Suprapubic skin (tissue), 4 donors: ENCODE data around the gene MAST4. TPM values are rescaled to one million over a fixed set of nuclear protein-coding genes. Genes with fewer than 3 reads are reported as not detected.
A peak's percentile ranks its signal among the peaks of the same experiment; 100 is the strongest.

Source experiments
- DNase-seq, 2 donors: peaks; one replicate each; pipeline ENCODE4 v3.0.0-alpha.2; 2019; ENCODE audit warnings: low spot score in 2 of 2
- H3K27ac ChIP-seq: fragments of 200-600 bp; sonication (generic); one replicate; pipeline ENCODE4 v1.5.1; 2019
- H3K27me3 ChIP-seq: fragments of 200-600 bp; sonication (generic); one replicate; pipeline ENCODE4 v1.5.1; 2019
- H3K36me3 ChIP-seq: fragments of 200-600 bp; sonication (generic); one replicate; pipeline ENCODE4 v1.5.1; 2019
- H3K4me1 ChIP-seq: fragments of 200-600 bp; sonication (generic); one replicate; pipeline ENCODE4 v1.5.1; 2019
- H3K4me3 ChIP-seq: fragments of 200-600 bp; sonication (generic); one replicate; pipeline ENCODE4 v1.5.1; 2019; ENCODE audit warnings: mild to moderate bottlenecking
- H3K9me3 ChIP-seq: fragments of 200-600 bp; sonication (generic); one replicate; pipeline ENCODE4 v1.5.1; 2019
- EP300 ChIP-seq: sonication (generic); formaldehyde crosslinking; IDR thresholded peaks from one replicate; pipeline ENCODE4 v1.6.1; 2017; ENCODE audit warnings: antibody characterized with exemption
- POLR2A ChIP-seq, 2 donors: fragments of 450-650 bp; IDR thresholded peaks; one replicate each; pipeline ENCODE4 v1.6.1; 2017; ENCODE audit warnings: antibody characterized with exemption in 2 of 2, mild to moderate bottlenecking in 2 of 2, moderate library complexity in 2 of 2
- POLR2AphosphoS5 ChIP-seq, 3 donors: sonication (generic); formaldehyde crosslinking; IDR thresholded peaks; one replicate each; pipeline ENCODE4 v1.6.1; 2017; ENCODE audit warnings: antibody characterized with exemption in 3 of 3
- WGBS: methylation state at CpG from one replicate; pipeline ENCODE4 v1.1.5; 2018; 5-methylcytosine and 5-hydroxymethylcytosine counted together
- total RNA-seq, 4 donors: library from RNA; depleted of rRNA; stranded (reverse); fragments of >200 nt; gene quantifications; one replicate each; pipeline ENCODE4 v1.1.0, GENCODE V29; 2016
- TF ChIP-seq, protein P1 (sequence below), 2 donors: fragments of 200-600 bp in 1 of 2; fragments of 450-650 bp in 1 of 2; sonication (generic) in 1 of 2; IDR thresholded peaks; one replicate each; pipeline ENCODE4 v1.5.1; 2016 to 2019; ENCODE audit warnings: antibody characterized with exemption in 2 of 2, mild to moderate bottlenecking in 1 of 2, moderate library complexity in 1 of 2

Gene MAST4
- total RNA-seq, 4 donors from 2014 or later, result 79.2 to 144 (median 98.1) TPM

DNA sequence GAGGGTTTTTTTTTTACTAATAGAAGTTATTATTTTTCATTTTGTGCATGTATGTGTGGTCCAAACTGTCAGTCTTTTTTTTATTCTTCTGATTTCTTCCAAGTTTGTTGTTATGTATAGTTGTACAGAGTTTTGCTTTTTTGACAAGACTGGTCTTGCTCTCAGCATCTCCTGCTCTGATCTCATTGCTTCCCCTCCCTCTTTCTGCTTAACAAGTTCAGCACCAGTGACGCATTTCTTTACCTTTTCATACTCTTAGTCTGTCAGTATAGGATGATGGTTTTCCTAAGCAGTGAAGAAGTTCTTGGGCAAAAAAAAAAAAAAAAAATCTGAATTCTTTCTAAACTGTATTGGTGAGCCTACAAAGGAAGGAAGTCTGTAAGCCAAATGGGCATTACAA, 465.3 kb downstream of the MAST4 start:
- TF ChIP-seq POLR2AphosphoS5 (IDR thresholded peaks at IDR 0.05), result no peak
- no peak for TF ChIP-seq EP300
- no peak for TF ChIP-seq POLR2A (IDR thresholded peaks at IDR 0.05)
- 69% methylated on average over 1 of the region's 1 CpG for WGBS
- no peaks in the 10 kb centered on the region for H3K36me3 ChIP-seq
- no peak for DNase-seq
- no peaks in the 10 kb centered on the region for H3K9me3 ChIP-seq
- no peak overlapping the region for H3K4me3 ChIP-seq
- H3K27me3 ChIP-seq, result no peaks in the 10 kb centered on the region
- H3K27ac ChIP-seq, result peak overlapping the region; percentile 63
- H3K4me1 ChIP-seq, result peaks cover 17% of the 10 kb centered on the region

DNA sequence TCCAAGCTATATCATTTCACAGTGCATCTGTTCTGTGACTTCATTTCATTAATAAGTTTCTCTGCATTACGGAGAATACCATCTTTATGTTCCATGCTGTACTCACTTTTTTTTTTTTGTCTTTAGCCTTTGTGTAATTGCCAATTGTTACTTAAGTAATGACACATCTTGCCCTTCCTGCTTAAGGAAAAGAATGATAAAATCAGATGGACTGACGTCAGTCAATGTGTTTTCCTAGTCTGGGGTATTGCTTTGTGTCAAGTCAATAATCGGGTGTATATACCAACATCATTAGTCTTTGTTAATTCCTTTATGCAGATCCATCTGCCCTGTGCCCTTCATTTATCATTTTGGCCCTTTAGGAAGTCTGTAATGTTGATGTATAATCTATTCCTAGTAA, 466.9 kb downstream of the MAST4 start:
- no peaks in the 10 kb centered on the region for H3K9me3 ChIP-seq
- H3K36me3 ChIP-seq, result no peaks in the 10 kb centered on the region
- WGBS, result 75% methylated on average over 3 of the region's 3 CpGs
- TF ChIP-seq EP300 (no peak), POLR2AphosphoS5 (IDR thresholded peaks at IDR 0.05) (no peak), POLR2A (IDR thresholded peaks at IDR 0.05) (no peak)
- TF ChIP-seq, protein P1, sequence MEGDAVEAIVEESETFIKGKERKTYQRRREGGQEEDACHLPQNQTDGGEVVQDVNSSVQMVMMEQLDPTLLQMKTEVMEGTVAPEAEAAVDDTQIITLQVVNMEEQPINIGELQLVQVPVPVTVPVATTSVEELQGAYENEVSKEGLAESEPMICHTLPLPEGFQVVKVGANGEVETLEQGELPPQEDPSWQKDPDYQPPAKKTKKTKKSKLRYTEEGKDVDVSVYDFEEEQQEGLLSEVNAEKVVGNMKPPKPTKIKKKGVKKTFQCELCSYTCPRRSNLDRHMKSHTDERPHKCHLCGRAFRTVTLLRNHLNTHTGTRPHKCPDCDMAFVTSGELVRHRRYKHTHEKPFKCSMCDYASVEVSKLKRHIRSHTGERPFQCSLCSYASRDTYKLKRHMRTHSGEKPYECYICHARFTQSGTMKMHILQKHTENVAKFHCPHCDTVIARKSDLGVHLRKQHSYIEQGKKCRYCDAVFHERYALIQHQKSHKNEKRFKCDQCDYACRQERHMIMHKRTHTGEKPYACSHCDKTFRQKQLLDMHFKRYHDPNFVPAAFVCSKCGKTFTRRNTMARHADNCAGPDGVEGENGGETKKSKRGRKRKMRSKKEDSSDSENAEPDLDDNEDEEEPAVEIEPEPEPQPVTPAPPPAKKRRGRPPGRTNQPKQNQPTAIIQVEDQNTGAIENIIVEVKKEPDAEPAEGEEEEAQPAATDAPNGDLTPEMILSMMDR (IDR thresholded peaks at IDR 0.05), result no peak
- no peak overlapping the region for H3K4me3 ChIP-seq
- no peaks in the 10 kb centered on the region for H3K27me3 ChIP-seq
- H3K27ac ChIP-seq, result no peak overlapping the region
- peaks cover 17% of the 10 kb centered on the region for H3K4me1 ChIP-seq
- no peak for DNase-seq

DNA sequence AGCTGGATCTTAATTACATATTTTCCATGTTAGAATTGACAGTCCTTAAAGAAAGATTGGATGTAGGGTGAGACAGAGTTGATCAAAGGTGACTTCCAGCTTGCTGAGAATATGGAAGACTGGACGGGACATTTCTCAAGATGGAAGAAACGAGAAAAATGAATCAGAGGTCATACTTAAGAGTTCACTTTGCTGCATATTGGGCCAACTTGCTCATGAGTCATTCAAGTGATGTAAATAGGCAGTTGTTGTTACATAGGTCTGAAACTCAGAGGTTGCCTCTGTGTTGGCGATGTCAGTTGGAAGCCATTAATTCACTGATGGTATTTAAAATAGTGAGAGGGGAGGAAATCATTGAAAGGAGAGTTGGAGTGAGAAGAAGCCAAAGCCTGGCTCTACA, 467.6 kb downstream of the MAST4 start:
- H3K4me3 ChIP-seq, result no peak overlapping the region
- H3K4me1 ChIP-seq, result peaks cover 17% of the 10 kb centered on the region

DNA sequence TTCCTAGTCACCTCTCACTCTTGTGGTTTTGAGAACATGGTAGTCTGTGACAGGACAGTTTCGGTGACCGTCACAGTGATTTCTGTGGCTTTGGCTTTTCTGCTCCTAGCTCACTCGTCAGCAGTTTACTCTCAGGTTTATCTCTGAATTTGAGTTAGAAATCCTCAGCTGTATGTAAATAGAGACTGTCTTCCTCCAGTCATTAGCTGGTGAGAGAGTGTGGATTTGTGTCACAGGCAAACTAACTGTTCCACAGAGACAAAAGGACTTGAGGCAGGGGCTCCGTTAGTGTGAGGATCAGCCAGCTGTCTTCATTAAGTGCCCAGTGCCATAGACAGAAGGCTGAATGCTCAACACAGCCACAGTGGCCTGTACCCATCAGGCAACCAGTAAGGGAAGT, 469.0 kb downstream of the MAST4 start:
- no peak overlapping the region for H3K4me3 ChIP-seq
- H3K4me1 ChIP-seq, result peaks cover 10% of the 10 kb centered on the region
- no peaks in the 10 kb centered on the region for H3K9me3 ChIP-seq
- WGBS, result 76% methylated on average over 4 of the region's 4 CpGs
- H3K27me3 ChIP-seq, result no peaks in the 10 kb centered on the region
- no peaks in the 10 kb centered on the region for H3K36me3 ChIP-seq
- DNase-seq, result no peak
- no peak for TF ChIP-seq EP300
- no peak for TF ChIP-seq POLR2A (IDR thresholded peaks at IDR 0.05)
- no peak for TF ChIP-seq POLR2AphosphoS5 (IDR thresholded peaks at IDR 0.05)
- TF ChIP-seq, protein P1 (IDR thresholded peaks at IDR 0.05), result no peak
- no peak overlapping the region for H3K27ac ChIP-seq

More for the DNA sequence above, 467.6 kb downstream of the MAST4 start:
- no peak for TF ChIP-seq EP300
- no peak for TF ChIP-seq POLR2A (IDR thresholded peaks at IDR 0.05)
- TF ChIP-seq POLR2AphosphoS5 (IDR thresholded peaks at IDR 0.05), result no peak
- TF ChIP-seq, protein P1 (IDR thresholded peaks at IDR 0.05), result no peak
- 83% methylated on average over 3 of the region's 3 CpGs for WGBS
- Histone ChIP-seq H3K36me3 (no peaks in the 10 kb centered on the region), H3K27me3 (no peaks in the 10 kb centered on the region), H3K9me3 (no peaks in the 10 kb centered on the region), H3K27ac (no peak overlapping the region)
- DNase-seq, result no peak

DNA sequence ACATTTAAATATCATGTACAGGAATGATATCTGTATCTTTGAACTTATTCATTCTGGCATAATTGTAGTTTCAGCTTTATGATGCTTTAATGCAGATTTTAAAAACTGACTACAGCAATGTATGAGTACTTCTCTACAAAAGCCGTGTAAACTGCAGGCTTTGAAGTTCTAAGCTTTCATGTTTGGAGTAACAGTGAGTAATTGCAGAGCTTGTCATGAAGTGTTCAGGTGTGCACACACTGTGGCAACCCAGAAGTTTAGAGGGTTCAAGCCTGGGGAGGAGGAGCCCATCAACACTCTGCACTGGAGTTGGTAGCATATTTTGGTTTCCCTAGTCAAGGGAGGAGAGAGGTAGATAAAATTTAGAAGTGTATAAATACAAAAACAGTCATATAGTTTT, 469.5 kb downstream of the MAST4 start:
- WGBS, result 89% methylated on average over 1 of the region's 1 CpG
- Histone ChIP-seq H3K36me3 (no peaks in the 10 kb centered on the region), H3K27me3 (no peaks in the 10 kb centered on the region), H3K4me1 (peaks cover 10% of the 10 kb centered on the region), H3K9me3 (no peaks in the 10 kb centered on the region), H3K27ac (no peak overlapping the region), H3K4me3 (no peak overlapping the region)
- TF ChIP-seq EP300 (no peak), POLR2A (IDR thresholded peaks at IDR 0.05) (no peak)
- TF ChIP-seq, protein P1 (IDR thresholded peaks at IDR 0.05), result no peak
- DNase-seq, result no peak

DNA sequence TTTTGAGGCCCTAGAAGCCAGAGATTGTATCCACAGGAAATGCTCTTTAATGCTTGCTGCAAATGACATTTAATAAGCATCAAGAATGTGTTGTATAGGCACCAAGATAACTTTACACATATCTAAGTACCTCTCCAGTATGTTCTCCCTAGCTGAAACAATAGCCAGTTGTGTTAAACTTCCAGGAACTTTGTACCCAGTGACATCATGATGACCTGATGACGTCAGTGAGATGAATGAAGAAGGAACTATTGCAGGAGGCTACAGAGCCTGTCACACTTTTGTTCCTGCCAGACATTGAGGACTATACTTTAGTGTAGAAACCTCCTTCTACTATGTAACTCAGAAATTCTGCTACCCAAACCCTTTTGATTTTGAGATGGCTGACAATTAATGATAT, 470.6 kb downstream of the MAST4 start:
- 48% methylated on average over 1 of the region's 1 CpG for WGBS
- Histone ChIP-seq H3K4me1 (peaks cover 4% of the 10 kb centered on the region), H3K27ac (no peak overlapping the region), H3K27me3 (no peaks in the 10 kb centered on the region), H3K9me3 (no peaks in the 10 kb centered on the region), H3K36me3 (no peaks in the 10 kb centered on the region), H3K4me3 (no peak overlapping the region)
- DNase-seq, result no peak
- TF ChIP-seq, protein P1 (IDR thresholded peaks at IDR 0.05), result no peak
- TF ChIP-seq POLR2AphosphoS5 (IDR thresholded peaks at IDR 0.05), result no peak
- TF ChIP-seq EP300, result no peak
- TF ChIP-seq POLR2A (IDR thresholded peaks at IDR 0.05), result no peak
